ENCODE data around the gene SPI1.

SPI1 gene

DNA sequence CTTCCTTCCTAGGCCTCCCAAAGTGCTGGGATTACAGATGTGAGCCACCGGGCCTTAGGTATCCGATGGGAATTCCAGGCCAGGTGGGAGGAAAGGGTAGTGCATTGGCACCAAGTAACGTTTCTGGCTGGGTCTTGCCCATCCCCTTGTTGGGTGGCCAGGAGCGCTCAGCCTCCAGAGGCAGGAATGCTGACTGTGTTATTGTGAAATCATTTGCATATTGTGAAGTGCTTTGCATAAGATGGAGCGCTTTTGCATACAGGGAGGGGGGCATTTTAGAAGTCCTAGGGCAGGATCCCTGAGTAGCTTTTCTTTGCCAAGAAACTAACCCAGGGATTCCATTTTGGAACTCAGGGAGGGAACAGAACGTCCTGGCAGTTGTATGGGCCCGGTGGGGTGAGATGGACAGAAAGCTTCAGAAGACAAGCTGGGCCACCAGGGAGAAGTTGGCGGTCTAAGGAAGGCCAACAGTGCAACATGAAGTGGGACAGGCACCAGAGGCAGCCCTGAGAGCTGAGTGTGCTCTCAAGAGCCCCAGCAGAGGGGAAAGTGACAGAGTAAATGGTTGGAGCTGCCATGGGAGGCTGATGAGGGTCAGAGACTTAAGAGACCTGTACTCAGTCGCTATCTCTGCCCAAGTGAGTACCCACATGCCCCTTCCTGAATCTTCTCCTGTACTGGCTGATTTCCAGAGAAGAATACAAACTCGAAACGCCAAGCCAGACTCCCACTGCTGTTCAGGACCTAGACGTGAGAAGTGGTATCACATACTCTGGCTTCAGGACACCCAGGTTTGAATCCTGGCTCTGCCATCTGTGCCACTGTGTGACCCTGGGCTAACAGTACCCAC is 28.8 kb upstream of the SPI1 start:
- no peak for DNase-seq

DNA sequence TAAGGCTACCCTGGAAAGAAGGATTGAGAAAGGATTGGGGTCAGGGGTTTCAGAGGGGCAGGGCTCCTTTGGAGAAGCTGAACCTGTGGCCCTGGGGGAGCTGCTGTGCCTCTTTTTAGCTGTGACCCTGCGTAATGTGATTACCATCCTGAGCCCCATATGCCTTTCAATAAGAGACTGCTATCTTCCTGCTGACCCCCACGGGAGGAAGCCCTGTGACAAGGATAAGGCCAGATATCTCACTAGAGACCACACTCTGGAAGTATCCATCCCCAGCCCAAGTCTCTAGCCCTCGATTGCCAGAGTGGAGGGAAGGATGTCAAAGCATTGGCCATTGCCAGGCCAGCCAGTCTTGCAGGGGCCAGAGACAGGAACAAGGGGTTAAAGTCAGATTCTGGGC is 25.2 kb upstream of the SPI1 start:
- no peak for DNase-seq

DNA sequence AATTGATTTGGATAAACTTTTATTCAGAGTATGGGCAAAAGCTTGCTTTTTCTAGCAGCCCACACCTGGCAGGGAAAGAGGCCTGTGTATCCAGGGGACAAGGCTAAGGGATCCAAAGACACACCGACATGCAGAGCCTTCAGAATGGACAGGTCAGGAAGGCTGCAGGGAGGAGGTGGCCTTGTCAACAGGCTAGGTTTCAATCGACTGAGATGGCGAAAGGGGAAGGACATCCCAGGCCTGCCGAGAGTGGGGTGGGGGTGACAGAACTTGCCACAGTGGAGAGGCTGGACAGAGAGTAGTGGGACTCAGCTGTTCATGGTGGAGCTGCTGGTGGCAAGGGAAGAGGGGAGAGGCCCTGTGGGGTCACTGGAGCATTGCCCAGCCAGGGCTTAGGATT is 24.8 kb upstream of the SPI1 start:
- DNase-seq, result no peak

DNA sequence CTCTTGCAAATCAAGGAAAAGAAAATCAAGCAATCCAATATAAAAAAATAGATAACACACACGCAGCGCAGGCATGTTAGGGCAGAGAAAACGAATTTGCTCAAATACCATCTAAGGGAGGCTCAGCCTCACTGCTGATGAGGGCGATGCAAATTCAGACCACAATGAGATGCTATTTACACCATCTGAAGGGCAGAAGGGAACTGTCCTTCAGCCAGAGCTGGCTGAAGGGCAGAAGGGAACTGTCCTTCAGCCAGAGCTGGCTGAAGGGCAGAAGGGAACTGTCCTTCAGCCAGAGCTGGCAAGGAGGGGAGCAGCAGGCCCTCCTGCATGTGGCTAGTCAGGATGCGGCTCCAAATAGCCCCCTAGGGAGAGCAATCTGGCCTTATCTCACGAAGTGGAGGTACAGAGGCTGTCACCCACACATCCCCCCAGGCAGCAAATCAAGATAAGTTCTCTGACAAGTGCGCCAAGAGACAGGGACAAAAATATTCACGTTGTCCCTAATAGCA is 22.5 kb upstream of the SPI1 start:
- no peak for DNase-seq

DNA sequence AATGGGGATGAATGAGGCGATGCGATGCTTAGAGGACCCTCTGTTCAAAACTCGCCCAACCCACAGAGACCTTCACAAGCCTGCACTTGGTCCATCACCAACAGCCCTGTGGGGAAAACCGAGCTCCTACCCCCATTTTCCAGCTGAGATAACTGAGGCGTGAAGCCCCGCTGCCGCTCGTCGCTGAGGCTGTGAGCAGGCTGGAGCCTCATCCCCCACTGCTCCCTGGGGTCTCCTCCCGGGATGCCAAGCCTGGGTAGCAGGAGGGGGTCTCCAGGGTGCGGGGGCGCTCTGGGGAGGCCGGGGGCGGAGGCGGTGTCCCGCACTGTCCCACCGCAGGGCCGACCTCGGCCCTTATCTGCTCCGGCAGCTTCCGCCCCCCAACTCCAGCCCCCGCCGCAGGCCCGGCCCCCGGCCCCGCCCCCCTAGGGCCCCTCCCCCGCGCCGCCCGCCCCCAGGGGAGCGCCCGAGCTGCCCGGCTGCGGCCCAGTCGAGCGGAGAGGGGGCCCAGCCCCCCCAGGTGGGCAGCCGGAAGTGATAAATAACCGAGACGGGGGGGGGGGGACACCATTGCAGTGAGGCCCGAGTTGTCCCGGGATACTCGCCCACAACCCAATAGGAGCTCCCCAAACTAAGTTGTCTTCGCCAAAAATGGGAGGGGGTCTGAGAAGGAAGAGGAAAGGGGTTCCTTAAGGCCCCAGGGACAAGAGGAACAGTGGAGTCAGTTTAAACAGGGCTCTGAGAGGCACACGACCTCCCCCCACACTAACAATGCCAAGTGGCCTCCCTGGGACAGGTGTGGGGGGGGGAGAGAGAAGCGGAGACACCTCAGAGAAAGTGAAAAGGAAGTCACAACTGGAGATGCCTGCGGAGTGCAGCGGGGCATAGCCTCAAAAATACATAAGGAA is 21.8 kb upstream of the SPI1 start:
- DNase-seq, result no peak

DNA sequence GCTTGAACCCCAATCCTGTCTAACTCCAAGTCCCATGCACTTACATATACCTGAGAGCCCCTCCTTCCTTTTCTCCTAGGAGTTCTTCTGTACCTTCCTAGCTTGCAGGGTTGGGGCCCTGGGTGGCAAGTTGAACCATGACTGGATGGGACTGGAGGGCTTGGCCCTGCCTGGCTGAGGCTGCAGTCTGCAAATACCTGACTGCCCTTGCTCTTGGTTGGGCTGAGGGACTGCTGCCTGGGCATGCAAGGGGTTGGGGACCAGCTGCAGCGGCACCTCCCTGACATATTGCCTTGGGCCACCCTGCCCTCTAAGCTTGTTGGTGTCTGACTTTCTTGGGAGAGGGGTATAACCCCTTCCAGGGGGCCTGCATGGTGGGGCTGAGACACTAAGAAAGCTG is 20.2 kb upstream of the SPI1 start:
- DNase-seq, result no peak

DNA sequence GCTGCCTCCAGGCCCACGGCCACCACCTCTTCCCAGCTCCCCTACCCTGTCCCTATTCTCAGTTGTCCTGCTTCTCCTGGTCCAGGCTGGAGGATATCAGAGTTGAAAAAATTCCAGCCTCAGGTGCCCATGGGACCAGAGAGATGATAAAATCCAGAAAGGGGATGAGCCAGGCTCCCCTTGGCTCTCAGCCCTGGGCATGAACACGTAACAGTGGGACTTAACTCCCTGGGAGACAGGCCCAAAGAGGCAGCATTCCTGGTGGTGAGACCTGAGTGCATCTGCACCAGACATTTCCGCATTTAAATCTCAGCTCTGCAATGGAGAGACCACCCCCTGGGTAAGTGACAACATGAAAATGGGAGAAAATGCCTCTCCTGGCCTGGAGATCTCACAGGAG is 19.7 kb upstream of the SPI1 start:
- DNase-seq, result no peak

DNA sequence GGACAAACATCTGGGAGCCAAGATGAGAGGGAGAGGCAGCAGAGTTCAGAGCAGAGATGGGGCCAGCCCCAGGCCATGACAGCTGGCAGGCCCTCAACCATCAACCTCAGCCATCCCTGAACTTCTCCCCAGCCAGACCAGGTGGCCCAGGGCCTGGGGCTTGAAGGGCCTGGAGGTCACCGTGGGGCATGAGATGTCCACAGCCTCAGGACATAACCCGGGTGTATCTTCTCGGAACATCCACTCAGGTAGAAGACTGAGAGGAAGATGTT is 17.6 kb upstream of the SPI1 start:
- DNase-seq, result no peak

DNA sequence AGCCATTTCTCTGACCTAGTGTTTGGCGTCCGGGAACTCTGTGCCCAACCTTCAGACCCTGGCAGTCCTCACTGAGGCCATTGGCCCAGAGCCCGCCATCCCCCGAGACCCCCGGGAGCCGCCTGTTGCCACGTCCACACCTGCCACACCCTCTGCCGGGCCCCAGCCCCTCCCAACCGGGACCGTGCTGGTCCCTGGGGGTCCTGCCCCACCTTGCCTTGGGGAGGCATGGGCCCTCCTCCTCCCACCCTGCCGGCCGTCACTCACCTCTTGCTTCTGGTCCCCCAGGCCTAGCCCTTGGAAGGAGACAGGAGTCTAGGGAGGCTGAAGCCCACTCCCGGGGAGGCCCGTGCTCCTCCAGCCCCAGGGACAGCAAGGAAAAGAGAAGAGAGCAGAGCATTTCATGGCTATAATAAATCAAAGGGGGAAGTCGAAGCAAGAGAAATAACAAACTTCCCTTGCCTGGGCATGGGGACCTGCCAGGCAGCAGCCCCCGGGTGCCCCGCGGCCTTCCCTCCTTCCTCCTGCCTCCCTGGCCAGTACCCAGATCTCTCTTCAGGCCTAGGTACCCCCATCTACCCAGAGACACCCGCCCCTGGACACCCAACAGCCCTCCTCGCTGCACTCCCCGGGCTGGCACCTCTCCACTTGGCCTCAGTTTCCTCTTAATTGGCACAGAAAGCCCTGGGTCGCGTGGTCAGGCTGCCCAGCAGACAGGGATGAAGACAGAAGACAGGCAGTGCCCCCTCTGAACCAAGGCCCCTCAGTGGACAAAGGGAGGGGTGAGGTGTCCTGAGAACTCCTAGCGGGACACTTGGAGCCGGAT is 17.1 kb upstream of the SPI1 start:
- no peak for DNase-seq

DNA sequence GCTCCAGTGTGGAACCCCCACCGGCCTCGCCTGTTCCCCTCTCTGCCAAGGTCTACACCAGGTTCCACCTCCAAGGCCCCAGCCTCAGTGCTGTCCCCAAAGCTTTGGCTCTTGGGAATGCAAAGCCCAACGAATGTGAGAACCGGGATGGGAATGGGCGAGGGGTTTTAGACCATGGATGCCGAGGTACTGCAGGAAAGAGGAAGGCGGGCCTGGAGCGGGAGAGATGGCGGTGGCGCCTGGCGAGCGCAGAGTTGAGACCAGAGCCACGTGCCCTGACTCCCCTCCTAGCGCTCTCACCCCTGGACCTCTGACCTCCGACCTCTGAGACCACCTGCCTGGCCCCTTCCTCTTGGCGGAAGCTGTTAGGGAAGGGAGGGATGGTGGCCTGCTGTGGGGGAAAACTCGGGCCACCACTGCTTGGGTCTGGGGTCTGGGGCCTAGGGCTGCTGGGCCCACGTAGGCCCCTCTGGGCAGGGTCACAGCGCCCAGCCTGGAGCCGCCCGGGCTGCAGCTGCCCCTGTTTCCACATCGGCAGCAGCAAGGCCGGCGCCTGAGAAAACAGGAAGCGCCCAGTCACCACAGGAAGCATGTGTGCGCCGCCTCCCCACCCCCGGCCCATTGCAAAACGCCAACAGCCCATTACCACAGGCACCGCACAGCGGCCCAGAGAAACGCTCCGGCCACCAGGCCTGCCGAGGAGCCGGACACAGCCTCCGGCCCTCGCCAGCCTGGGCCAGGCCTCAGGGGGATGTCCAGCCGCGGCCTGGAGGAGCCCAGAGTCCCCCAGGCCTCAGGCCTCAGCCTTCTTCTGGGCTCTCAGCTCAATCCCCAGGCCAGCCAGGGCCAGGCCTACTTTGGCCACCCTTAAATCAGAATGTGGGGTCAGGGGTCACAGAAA is 16.2 kb upstream of the SPI1 start:
- no peak for DNase-seq

DNA sequence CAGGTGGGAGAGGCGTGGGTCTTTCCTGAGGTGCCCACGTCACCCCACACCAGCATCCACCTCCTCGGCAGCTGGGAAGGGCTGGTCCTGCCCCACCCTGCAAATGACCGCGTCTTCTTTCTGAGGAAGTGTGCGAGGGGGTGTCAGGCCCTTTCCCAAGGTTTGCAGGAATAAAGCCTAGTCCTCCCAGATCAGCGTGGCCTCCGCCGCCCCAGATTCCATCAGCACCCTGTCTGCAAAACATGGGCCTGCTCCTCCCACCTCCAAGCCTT is 15.6 kb upstream of the SPI1 start:
- DNase-seq, result no peak

DNA sequence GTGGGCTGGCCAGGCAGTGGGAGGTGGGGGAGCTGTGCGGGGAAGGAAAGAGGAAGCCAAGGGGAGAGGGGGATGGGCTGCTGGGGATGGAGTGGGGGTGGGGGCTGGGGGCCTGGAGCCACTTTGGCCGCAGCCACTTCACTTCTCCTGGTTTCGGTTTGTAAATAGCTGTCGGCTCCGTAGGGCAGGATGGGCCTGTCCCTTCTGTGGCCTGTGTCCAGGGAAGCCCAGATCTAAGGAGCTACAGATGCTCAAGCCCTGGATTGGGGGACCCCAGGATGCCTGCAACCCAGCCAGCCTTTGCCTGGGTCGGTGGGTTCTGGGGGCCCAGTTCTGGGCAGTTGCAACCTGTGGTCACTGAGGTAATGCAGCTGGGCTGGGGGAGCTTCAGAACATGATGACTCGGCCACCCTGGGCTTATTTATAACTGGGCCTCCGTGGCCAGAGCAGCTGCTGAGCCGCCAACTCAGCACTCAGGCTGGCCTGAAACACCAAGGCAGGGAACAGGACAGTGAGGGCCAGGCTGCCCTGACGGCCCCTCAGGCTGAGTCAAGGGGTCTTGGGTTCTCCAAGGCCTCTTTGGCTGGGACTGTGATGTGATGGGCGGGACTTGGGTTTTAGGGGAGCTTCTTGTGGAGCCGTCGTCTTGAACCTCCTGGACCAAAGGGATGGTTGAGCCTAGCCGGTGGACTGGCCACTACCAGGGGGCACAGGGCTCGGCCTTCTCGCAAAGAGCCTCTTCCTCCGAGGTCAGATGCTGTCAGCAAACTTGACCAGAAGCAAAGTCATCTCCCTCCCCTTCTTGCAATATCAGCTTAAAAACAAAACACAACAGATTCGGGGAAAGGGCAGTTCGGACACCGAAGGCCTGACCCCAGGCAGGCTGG is 15.1 kb upstream of the SPI1 start:
- DNase-seq, result no peak

DNA sequence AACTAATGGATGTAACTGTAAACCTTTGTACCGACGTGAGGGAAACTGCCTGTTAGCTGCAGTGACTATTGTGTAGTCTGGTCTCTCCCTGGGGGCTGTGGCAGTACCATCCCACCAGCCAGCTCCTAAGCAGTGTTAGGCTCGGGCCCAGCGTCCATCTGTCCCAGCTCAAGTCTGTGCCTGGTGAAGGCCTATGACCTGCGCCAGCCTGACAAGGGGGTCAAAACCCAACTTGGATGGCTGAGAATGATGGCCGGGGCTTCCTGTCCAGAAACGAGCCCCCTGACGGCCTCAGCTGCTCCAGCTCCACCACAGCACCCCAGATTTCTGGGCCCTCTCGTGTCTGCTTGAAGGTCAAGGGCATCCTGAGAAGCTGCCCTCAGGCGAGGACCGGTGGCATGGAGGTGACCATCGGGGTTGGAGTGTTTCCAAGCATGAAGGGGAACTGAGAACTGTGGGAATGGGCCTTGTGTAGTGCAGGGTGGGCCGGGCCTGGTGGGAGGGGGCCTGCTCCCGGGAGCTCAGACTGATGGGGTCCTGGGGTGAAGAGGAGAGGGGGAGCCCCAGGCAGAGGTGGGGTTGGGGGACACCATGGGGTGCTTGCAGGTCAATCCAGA is 14.3 kb upstream of the SPI1 start:
- DNase-seq, result no peak

DNA sequence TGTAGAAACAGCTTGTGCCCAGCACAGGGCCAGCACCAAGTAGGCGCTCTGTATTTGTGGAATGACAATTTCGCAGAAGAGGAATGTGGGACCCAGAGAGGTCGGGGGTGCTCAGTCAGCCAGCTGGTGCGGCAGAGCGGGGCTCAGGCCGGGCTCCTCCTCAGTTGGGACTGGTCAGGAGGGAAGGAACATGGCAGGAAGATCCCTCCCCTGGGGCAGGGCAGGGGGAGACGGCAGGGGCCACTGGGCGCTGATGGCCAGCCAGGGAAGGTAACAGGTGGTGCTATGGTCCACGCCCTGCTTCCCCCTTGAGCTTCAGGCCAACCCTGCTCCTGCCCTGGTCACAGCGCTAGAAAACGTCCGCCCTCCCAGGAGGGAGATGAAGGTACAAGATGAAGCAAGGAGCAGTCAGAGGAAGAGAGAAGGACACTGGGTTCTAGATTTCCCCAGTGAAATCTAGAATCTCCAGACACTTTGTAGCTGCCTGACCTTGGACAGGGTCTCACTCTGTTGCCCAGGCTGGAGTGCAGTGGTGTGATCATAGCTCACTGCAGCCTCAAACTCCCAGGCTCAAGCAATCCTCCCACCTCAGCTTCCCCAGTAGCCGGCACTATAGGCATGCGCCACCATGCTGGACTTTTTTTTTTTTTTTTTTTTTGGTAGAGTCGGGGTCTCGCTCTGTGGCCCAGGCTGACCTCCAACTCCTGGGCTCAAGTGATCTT is 13.5 kb upstream of the SPI1 start:
- no peak for DNase-seq

DNA sequence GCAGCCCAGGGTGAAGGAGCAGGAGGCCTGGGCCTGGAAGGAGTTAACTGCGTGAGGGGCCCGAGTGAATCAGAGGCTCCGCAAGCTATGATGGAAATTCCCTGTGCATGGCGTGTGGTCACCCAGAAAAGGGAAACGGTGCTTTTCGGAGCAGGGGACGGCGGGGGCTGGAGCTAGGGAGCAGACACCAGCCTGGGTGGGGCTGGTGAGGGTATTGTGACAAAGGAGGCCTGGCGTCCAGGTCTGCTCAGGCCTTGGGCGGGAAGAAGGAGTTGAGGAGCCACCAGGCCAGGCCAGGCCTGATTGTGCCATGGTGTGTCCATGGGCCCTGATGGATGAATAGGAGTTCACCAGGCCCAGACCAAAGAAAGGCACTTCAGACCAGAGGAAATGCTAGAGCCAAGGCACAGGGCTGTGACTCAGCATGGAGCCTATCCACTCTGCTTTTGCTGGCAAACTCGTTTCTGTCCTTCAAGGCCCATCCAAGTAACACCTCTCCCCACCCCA is 12.8 kb upstream of the SPI1 start:
- DNase-seq, result no peak

DNA sequence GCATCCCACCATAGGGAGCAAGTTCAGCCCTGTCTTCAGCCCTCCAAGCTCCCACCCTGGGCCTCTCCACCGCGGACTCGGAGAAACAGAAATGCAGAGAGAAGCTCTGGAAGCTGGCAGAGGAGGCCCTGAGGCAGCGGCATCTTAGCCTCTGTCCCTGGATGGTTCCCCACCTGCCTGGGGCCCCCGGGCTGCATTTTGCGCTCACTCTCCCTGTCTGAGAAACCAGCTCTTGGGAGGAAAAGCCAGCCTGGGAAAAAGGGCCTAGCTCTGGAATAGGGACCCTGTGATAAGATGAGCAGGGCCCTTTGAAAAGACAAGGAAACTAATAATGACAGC is 12.0 kb upstream of the SPI1 start:
- DNase-seq, result no peak

DNA sequence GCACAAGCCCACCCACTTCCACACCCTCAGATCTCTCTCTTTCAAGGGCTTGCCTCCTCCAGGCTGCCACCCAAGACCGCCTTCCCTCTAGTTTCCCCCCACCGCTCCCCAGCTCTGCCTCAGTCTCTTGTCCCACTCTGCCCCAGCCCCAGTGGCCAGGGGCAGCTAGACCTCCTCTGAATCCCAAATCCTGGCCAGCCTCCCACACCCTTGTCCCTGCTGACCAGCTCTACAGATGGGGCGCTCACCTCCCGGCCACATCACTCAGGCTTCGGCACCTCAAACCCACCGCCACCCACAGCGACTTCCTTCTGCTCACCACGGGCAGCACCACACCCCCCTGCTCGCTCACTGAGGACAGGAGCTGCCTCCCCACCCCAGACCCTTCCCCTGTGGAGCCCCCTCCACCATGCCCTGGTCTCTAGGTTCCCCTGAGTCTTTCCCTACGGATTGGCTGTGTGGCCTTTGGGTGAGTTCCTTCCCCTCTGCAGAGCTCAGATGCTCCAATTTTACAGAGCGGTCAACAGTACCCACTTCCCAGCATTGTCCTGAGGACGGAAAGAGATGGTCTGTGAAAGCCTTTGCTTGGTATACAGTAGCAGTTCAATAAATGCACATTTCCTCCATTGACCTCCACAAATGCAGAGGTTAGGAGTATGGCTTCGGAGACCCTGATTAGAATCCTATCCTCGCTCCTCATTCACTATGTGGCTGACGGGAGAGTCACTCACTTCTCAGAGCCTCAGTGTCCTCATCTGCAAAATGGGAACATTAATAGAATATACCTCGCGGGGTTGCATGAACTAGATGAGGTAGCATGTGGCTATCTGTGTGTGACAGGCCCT is 11.5 kb upstream of the SPI1 start:
- no peak for DNase-seq

DNA sequence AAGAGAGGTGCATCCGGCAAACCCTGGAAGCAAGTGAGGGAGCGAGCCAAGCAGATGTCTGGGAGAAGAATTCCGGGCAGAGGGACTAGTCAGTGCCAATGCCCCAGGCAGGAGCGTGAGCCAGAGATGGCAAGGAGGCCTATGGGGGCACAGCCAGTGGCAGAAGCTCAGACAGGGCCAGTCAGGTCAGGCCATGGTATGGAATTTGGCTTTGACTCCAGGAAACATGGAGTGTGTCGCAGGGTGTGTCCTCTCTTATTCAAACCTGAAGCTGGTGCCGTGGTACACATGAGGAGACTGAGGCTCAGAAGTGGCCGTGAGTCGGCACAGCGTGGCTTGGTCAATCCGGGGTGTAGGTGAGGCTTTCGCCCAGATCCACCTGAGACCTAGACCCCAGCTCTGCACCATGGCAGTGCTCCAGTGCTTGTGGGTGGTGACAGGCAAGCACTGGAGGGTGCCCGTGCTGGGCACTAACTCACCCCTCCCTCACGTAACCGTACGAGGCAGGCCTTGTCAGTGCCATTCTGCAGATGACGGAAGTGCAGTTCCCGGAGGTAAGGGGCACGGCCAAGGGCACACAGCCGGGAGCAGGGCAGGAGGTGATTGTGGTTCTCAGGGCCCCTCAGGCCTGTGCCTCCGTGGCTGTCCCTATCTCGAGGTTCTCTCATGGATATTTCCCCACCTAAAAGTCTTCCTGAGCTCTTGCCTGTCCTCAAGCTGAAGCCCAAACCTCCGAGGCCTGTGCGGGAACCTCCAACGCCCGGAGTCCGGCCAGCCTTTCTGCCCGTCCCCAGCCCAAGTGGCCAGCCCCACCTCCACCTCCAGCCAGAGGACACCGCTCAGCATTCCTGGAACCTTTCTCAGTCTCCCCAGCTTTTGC is 10.6 kb upstream of the SPI1 start:
- no peak for DNase-seq
